HG02610 (cell line): ENCODE results near the gene MXRA7.
"Not testable (repeated sequence)": the region's sequence is repeated elsewhere in the genome, so short reads cannot be mapped to it uniquely, and the experiment has no call there.

ENCODE experiments used
- ATAC-seq: cut with Tn5 transposase; IDR thresholded peaks from one replicate; pipeline ENCODE4 v1.9.1; 2021; ENCODE audit warnings: mild to moderate bottlenecking, moderate library complexity; ENCODE audit not compliant: unreplicated experiment

Gene MXRA7

GRCh38 chr17:76645481-76645880 is 65.3 kb downstream of the MXRA7 start:
- no peak for ATAC-seq

DNA sequence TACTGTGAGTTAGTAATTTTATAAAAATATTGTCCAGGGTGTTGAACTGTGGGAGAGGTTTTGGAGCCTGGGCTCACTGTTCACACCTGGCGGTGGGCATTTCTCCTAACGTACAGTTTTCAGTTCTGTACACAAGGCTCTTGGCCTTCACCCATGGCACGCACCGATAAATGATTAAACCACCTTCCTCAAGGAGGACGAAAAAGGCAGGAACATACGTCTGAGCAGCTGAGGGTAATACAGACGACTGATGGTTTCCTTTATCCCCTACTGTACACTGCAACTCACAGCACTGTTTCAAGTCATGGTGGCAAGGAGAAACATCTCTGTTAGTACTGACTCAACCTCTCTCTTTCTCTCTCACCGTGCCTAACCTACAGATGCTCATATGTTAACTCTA is 65.8 kb downstream of the MXRA7 start:
- no peak for ATAC-seq

DNA sequence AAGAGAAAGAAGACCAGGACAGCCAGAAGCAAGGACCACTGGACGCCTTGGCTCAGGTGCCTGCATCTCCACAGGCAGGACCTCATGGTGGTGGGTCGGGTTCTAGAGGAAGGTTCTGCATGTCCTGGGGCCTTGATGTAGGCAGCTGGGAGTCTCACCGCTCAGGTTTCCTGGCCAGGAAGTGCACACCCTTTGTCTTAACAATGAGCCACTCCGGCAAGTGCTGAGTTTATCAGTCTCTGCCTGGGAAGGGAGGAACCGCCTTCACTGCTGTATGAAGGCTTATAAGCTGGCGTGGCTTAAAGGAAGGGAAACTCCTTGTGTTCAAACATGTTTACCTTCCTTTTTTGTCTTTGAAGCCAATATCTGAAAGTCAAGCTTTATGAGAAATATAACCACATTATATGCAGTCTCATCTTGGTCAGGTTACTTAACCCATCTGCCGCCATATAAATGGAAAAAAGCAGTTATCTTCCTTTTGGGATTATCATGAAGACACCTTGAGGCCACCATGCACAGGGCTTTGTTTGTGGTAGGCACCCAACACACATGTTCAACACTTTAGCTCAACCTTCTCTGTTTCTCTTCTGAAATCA is 67.1 kb downstream of the MXRA7 start, which contains the start of gene ST6GALNAC1:
Gene ST6GALNAC1, minus strand, starts transcription at position 205 of the 596 bp plus-strand sequence. Its CDS starts 119 bp downstream, at position 86.
- ATAC-seq: no peak

GRCh38 chr17:76642994-76643393 is 67.8 kb downstream of the MXRA7 start:
- ATAC-seq: no peak

GRCh38 chr17:76642032-76642561 is 68.7 kb downstream of the MXRA7 start:
- no peak for ATAC-seq

- no peak for ATAC-seq
Measured at GRCh38 chr17:76641501-76641900, 69.3 kb downstream of the MXRA7 start.

DNA sequence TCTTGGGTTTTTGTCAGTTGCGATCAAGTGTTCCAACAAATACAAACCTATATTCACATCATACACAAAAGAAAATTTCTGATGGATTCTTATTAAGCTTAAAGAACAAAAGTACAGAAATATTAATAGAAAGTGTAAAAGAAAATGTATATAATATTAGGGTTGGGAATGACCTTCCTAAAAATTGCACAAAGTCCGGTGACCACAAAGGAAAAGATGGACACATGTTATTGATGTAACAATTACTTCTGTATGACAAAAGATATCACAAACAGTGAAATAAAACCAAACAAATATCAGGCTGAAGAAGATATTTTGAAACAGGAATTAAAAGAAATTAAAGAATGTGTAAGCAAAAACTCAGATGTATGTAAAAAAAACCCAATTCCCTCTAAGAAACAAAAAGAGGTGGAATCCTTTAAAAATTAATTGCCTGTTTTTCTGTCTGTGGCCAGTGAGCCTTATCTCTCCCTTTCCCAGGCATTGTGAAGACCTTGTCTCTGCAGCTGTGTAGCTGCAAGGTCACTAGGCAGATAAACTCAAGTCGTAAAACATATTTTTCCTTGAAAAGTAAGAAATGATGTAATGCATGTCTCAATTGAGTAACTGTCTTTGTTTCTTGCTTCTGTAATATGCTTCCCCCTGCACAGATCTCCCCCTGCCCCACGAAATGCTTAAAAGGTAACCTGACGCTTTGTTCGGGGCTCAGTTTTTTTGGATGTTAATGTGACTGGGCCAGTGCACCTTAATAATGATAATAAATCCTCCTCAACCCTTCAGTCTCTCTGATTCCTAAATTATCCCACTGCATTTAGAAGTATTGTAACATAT is 70.0 kb downstream of the MXRA7 start:
- ATAC-seq: no peak

GRCh38 chr17:76638263-76638662 is 72.5 kb downstream of the MXRA7 start:
- no peak for ATAC-seq

DNA sequence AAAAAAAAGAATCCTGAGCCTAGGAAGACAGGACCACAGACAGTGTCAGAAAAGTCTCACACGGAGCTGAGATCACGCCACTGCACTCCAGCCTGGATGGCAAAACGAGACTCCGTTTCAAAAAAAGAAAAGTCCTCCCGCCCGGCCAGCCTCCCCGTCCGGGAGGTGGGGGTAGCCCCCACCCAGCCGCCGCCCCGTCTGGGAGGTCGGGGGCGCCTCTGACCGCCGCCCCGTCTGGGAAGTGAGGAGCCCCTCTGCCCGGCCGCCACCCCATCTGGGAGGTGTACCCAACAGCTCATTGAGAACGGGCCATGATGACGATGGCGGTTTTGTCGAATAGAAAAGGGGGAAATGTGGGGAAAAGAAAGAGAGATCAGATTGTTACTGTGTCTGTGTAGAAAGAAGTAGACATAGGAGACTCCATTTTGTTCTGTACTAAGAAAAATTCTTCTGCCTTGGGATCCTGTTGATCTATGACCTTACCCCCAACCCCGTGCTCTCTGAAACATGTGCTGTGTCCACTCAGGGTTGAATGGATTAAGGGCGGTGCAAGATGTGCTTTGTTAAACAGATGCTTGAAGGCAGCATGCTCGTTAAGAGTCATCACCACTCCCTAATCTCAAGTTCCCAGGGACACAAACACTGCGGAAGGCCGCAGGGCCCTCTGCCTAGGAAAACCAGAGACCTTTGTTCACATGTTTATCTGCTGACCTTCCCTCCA is 74.1 kb downstream of the MXRA7 start:
- ATAC-seq: not testable (repeated sequence)

DNA sequence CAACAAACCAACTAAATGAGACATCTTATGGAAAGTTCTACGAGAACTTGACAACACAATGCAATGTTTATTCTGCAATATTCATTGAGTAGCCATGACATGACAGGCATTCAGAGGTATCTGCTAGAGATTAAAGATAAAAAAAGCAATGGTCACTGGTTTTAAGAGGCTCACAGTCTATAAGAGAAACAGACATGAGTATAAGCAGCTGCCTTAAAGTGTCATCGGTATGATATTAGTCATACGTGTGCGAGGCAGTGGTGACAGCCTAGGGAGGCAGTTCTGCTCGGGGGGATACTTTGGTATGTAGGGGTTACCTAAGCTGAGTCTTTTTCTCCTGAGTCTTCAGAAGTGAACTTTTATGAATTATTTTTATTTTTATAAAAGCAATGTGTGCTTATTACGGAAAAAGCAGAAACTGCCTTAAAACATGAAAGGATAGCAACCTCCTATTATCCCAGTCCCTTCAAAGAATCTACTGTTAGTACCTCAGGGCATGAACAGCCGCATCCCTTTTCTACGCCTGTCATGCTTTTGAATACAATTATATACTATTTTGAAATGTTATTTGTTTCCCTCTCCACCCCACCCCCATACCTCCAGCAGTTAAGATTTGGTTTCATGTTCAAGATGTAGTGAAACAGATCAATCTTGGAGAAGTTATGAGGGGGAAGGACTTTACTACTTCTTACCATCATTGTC is 75.0 kb downstream of the MXRA7 start:
- no peak for ATAC-seq

DNA sequence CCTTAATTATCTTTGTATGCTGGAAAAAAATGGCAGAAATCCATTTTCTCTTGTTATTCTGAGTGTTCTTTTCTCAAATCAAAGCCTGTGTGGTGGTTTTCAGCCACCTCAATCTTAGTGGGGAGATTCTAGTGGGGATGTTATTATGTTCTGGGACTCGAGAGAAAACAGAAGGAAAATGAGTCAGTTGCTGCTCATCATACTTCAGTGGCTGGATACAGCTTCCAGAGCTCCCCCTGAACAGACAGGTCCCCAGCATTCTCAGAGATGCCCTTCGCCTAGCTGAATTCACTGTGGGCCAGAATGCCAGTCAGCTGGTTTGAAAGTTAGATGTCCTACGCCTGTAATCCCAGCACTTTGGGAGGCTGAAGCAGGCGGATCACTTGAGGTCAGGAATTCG is 75.7 kb downstream of the MXRA7 start:
- no peak for ATAC-seq

DNA sequence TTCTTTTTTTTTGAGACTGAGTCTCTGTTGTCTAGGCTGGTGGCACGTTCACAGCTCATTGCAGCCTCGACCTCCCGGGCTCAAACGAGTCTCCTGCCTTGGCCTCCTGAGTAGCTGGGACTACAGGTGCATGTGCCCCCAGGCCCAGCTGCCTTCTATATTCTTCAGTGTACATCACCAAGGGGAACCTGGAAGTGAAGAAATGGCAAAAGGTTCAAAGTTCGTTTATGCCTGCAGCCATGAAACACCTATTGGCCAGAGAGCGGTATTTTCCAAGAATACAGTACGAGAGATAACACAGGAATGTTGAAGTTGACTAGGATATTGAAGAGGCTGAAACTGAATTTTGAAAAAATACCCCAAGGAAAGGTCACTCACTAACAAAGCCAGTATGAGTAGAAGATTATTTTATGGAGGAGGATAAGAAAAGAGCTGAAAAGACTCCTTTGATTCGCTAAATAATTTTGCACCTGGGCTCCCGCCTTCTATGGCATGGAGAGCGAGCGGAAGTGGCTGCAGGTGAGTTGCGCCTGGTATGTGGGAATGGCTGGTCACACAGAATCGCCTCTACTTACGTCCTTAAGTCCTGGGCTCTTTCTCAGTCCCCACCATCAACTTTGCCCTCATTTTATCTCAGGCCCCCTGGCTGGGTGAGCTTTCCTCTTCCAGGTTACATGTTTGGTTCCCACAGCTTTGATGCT is 77.0 kb downstream of the MXRA7 start:
- no peak for ATAC-seq

DNA sequence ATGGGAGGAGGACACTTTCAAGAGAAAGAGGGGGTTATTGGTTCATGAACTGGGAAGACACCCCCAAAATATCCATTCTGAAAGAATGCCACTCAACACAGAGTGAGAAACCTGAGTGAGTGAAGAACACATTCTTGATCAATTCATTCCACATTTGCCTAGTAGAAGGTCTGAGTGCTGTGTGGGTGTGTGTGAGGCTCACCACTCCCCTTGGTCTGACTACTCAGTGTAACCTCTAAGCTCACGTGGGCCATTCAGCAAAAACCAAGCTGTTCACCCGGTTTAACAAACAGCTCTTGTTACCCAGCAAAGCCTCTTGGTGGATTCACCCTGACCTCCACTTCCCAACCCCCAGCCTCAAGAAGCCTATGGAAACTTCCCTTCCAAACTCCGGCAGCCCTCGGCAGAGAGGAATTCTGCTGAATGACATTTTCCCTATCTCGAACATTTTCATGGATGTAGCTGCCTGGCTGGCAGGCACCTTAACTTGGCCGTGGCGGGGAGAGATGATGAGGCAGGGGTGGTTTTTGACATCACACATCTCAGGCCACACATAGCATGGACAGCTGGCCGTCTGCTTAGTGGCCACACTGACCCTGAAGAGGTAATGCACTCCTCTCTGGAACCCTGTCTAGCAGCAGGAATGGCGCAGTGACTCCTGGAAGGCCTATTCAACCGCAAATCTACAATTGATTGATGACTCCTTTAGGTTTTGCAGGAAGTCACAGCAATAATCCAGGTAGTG is 78.8 kb downstream of the MXRA7 start:
- ATAC-seq: no peak

- ATAC-seq: no peak
Measured at GRCh38 chr17:76630151-76630550, 80.6 kb downstream of the MXRA7 start.
